SK-N-MC (cell line): ENCODE results near the gene CIT.

Experiments used
- DNase-seq: peaks from one replicate; pipeline ENCODE4 v3.0.0-alpha.2; 2011; ENCODE audit warnings: low read depth, low spot score
- H3K27ac ChIP-seq: fragments of 200-600 bp; sonication (generic); 2 replicates; pipeline ENCODE4 v1.5.1; 2016; ENCODE audit warnings: mixed run types
- H3K36me3 ChIP-seq: fragments of 200-600 bp; sonication (generic); 2 replicates; pipeline ENCODE4 v1.6.1; 2017; ENCODE audit warnings: antibody characterized with exemption, low read length, mixed read lengths; ENCODE audit not compliant: insufficient read depth
- H3K4me3 ChIP-seq: fragments of 200-600 bp; sonication (generic); 2 replicates; pipeline ENCODE4 v1.5.1; 2016
- H3K9ac ChIP-seq: fragments of 200-600 bp; sonication (generic); 2 replicates; pipeline ENCODE4 v1.8.0; 2017; ENCODE audit warnings: mixed run types, mixed read lengths; ENCODE audit not compliant: insufficient read length
- H3K9me3 ChIP-seq: fragments of 200-600 bp; sonication (generic); 2 replicates; pipeline ENCODE4 v1.6.1; 2017; ENCODE audit warnings: low read depth, mild to moderate bottlenecking, antibody characterized with exemption, low read length, moderate library complexity, mixed read lengths
- EZH2 ChIP-seq: fragments of 200-600 bp; sonication (generic); IDR thresholded peaks from one replicate; pipeline ENCODE4 v1.6.1; 2017; ENCODE audit warnings: antibody characterized with exemption
- FOXP2 ChIP-seq: optimal IDR thresholded peaks from 2 replicates; pipeline ENCODE3; 2011; ENCODE audit warnings: mild to moderate bottlenecking, moderate library complexity; ENCODE audit not compliant: insufficient read depth; ENCODE audit errors: extremely low read length, control extremely low read depth
- POLR2AphosphoS5 ChIP-seq: IDR thresholded peaks from 2 replicates; pipeline ENCODE4 v1.6.1; 2012; ENCODE audit warnings: mild to moderate bottlenecking, low read depth, low read length, borderline replicate concordance

Gene CIT

GRCh38 chr12:119840168-119840567, 37.0 kb downstream of the CIT start:
- Histone ChIP-seq H3K27ac (no peak overlapping the region), H3K9me3 (no peaks in the 10 kb centered on the region), H3K4me3 (no peak overlapping the region), H3K36me3 (peaks cover 32% of the 10 kb centered on the region), H3K9ac (no peak overlapping the region)
- TF ChIP-seq POLR2AphosphoS5 = no peak
- TF ChIP-seq FOXP2 = no peak
- TF ChIP-seq EZH2 = no peak
- no peak for DNase-seq

GRCh38 chr12:119838826-119839600, 38.1 kb downstream of the CIT start:
- H3K4me3 ChIP-seq = no peak overlapping the region
- H3K9me3 ChIP-seq = no peaks in the 10 kb centered on the region
- no peak overlapping the region for H3K27ac ChIP-seq
- TF ChIP-seq POLR2AphosphoS5 (no peak), EZH2 (no peak), FOXP2 (no peak)
- H3K36me3 ChIP-seq = peaks cover 29% of the 10 kb centered on the region
- no peak overlapping the region for H3K9ac ChIP-seq
- DNase-seq = no peak

DNA sequence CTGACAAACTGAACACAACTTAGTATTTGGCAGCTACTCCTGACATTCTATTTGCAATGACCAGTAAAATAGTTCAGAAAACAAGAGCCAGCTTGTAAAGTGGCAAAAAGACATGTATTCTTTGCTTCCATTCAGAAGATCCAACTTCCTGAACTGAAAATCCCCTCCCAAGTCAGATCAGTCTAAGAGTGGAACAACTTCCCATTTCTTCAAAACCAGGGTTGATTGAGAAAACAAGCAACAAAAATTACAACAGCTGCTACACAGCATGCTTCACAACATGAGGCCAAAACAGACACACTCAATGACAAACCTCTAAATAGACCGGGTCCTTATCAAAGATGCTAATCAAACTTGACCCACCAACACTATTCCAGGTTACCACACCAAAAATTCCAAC, 40.3 kb downstream of the CIT start:
- Histone ChIP-seq H3K9me3 (no peaks in the 10 kb centered on the region), H3K4me3 (no peak overlapping the region), H3K27ac (no peak overlapping the region), H3K36me3 (peaks cover 28% of the 10 kb centered on the region), H3K9ac (no peak overlapping the region)
- TF ChIP-seq EZH2 = no peak
- TF ChIP-seq POLR2AphosphoS5 = no peak
- no peak for TF ChIP-seq FOXP2
- no peak for DNase-seq

- no peak for TF ChIP-seq POLR2AphosphoS5
- Histone ChIP-seq H3K9me3 (no peaks in the 10 kb centered on the region), H3K9ac (no peak overlapping the region), H3K4me3 (no peak overlapping the region), H3K36me3 (peaks cover 29% of the 10 kb centered on the region), H3K27ac (no peak overlapping the region)
- no peak for DNase-seq
These were observed 42.1 kb downstream of the CIT start for GRCh38 chr12:119835068-119835467.

- no peak overlapping the region for H3K27ac ChIP-seq
- no peak for DNase-seq
- no peak overlapping the region for H3K4me3 ChIP-seq
- H3K9ac ChIP-seq = no peak overlapping the region
- TF ChIP-seq POLR2AphosphoS5 (no peak), FOXP2 (no peak), EZH2 (no peak)
- no peaks in the 10 kb centered on the region for H3K9me3 ChIP-seq
- peaks cover 47% of the 10 kb centered on the region for H3K36me3 ChIP-seq
These were observed 47.7 kb downstream of the CIT start for GRCh38 chr12:119829439-119829838.

DNA sequence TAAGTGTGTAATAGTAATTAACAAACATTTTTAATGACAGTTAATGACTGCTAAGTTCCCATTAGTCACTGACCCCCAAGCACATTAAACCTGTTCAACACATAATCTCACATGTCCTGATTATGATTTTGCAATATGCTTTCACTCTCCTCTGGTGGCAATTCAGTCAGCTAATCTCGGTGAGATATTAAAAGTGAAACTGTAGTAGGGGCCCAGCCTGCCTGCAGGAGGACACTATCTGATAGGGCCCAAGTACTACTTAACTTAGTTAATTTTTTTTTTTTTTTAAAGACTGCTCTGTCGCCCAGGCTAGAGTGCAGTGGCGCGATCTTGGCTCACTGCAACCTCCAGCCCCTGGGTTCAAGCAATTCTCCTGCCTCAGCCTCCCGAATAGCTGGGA, 48.8 kb downstream of the CIT start:
- DNase-seq = no peak
- peaks cover 41% of the 10 kb centered on the region for H3K36me3 ChIP-seq

DNA sequence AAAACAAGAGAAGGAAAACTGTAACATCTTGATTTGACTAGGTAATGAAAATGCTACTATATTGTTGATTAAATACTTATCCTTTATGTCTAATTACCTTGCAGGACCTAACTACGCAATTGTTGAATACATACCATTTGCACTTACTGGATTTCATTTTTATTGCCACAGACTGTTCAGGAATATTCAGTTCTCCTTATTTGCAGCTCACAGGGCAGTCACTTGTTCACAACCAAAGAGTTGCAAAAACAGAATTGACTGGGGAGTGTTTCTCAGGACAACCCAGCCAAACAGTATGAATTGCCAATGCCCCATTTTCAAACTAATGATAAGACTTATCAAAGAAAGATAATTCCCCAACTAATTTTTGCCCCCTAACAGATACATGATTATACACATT, 49.4 kb downstream of the CIT start:
- no peak for DNase-seq
- no peaks in the 10 kb centered on the region for H3K9me3 ChIP-seq
- TF ChIP-seq POLR2AphosphoS5 (no peak), EZH2 (no peak), FOXP2 (no peak)
- peaks cover 38% of the 10 kb centered on the region for H3K36me3 ChIP-seq
- no peak overlapping the region for H3K4me3 ChIP-seq
- H3K27ac ChIP-seq = no peak overlapping the region
- no peak overlapping the region for H3K9ac ChIP-seq

More for the DNA sequence above, 48.8 kb downstream of the CIT start:
- no peak for TF ChIP-seq POLR2AphosphoS5
- TF ChIP-seq EZH2 = no peak
- TF ChIP-seq FOXP2 = no peak
- Histone ChIP-seq H3K27ac (no peak overlapping the region), H3K9me3 (no peaks in the 10 kb centered on the region), H3K4me3 (no peak overlapping the region), H3K9ac (no peak overlapping the region)

GRCh38 chr12:119826661-119827445, 50.3 kb downstream of the CIT start:
- no peaks in the 10 kb centered on the region for H3K9me3 ChIP-seq
- no peak overlapping the region for H3K4me3 ChIP-seq
- no peak for DNase-seq
- H3K27ac ChIP-seq = no peak overlapping the region
- H3K36me3 ChIP-seq = peaks cover 35% of the 10 kb centered on the region
- no peak overlapping the region for H3K9ac ChIP-seq
- no peak for TF ChIP-seq FOXP2
- TF ChIP-seq POLR2AphosphoS5 = no peak
- TF ChIP-seq EZH2 = no peak
